Cerebellar nuclear complex (tissue), 1 donor: ENCODE results near the gene C6orf89.
"Not testable (repeated sequence)": the region's sequence is repeated elsewhere in the genome, so short reads cannot be mapped to it uniquely, and the experiment has no call there.

ENCODE experiments used
- DNase-seq, 2 experiments: peaks; one replicate each; lab custom pipeline; 2025; lab: John Stamatoyannopoulos, UW

C6orf89 gene

GRCh38 chr6:36924131-36924530 lies 38.4 kb downstream of the C6orf89 start:
- no peak for DNase-seq

GRCh38 chr6:36924778-36925374 lies 39.1 kb downstream of the C6orf89 start:
- DNase-seq: no peak

- DNase-seq: no peak
Observed at GRCh38 chr6:36925809-36926208, 40.1 kb downstream of the C6orf89 start.

- no peak for DNase-seq
Observed at GRCh38 chr6:36926708-36927513, 41.2 kb downstream of the C6orf89 start.

DNA sequence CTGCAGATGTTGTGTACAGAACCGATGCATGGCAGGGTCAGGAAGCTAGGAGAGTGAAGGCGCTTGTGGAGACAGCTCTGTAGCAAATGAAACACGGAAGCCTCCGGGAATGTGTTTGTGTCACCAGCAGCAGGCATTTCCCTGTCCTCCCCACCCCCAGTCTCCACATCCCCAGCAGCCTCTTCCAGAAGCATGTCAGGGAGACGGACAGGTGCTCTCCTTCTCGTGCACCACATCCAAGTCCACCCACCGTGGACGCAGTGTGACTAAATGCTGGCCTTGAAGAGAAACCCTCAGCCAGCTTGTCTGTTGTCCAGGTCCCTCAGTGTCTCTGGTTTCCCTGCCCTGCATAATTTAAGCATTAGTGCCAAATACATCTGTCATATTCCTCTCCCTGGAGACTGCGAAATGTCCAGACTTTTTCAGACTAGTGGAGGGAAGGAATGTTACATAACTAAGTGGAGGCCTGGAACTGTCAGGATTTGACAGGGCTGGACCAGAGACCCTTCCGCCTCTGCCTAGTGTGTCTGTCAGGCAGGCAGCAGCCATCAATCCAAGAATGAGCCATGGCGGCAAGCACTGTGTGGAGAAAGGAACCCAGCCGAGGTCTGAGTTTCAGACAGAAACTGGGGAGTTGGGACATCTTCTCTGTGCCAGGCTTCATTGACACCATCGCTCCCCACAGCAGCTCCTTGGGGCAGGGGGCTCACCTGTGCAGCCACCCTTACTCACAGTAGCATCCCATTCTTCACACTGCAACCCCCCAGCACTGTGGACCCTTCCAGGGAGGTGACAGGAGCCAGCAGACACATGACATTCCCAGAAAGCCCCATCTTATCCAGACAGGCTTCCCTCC lies 42.2 kb downstream of the C6orf89 start:
- no peak for DNase-seq

- no peak for DNase-seq
Observed at GRCh38 chr6:36928547-36928918, 42.8 kb downstream of the C6orf89 start.

DNA sequence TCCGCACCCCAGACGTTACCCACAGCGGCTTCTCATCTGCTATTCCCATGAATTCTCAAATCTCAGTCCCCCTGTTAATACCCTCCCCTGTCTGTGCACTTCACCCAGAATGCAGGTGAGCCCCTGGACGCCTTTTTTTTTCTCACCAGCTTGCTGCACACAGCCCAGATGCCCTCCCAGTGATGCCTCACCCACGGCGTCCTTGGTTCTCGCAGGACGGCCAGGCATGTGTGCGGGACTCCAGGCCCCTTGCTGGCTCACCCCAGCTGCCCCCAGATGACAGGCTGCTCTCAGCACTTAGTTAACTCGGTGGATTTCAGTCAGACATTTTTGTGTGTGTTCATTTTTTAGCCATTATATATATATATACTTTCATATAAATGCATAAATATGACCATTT lies 43.4 kb downstream of the C6orf89 start:
- DNase-seq: no peak

DNA sequence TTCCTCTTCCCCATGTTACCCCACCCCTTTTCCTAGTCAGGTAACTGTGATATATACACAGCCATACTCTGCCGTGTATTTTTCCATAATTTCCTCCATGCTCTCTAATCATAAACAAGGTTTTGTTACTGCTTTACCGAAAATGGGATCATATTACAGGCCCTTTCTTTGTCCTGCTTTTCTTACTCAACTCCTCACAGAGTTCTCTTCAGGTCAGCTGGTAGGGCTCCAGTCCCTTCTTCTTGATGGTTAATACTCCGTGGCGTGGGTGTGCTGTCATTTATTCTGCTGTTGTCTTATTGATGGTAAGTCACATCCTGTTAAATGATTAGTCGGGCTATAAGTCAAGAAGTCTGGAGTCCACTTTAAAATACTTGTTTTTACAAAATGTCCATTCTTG lies 43.9 kb downstream of the C6orf89 start:
- no peak for DNase-seq

GRCh38 chr6:36930483-36930882 lies 44.7 kb downstream of the C6orf89 start:
- no peak for DNase-seq

GRCh38 chr6:36933102-36933501 lies 47.4 kb downstream of the C6orf89 start:
- DNase-seq: no peak

DNA sequence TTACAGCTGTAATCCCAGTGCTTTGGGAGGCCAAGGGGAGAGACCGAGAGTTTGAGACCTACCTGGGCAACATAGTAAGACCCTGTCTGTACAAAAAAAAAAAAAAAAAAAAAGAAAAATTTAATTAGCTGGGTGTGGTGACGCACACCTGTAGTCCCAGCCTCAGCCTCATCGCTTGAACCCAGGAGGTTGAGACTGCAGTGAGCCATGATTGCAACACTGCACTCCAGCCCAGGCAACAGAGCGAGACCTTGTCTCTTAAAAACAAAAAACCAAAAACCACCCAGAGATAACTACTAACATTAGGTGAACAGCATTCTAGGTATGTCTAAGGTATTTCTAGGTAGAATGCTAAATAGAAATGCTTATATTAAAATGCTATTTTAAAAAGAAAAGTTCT lies 47.8 kb downstream of the C6orf89 start:
- no peak for DNase-seq

GRCh38 chr6:36934901-36935300 lies 49.1 kb downstream of the C6orf89 start:
- no peak for DNase-seq

DNA sequence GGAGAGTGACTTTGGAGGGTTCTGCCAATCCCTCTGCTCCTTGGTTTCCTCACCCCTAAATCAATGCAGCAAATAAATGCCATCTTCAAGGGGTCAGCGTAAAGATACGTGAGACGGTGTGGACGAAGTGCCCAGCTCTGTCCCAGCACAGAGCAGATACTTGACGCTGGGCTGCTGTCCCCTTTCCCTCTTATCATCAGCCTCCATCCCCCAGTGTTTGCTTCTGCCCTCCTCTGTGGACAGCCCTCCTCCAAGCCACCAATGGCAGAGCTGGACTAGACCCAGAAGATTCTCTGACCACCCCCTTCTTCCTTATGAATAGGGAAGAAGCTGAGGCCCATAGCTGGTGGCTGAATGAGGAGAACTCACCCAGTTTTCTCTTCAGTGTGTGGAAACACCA lies 51.1 kb downstream of the C6orf89 start:
- DNase-seq: no peak

DNA sequence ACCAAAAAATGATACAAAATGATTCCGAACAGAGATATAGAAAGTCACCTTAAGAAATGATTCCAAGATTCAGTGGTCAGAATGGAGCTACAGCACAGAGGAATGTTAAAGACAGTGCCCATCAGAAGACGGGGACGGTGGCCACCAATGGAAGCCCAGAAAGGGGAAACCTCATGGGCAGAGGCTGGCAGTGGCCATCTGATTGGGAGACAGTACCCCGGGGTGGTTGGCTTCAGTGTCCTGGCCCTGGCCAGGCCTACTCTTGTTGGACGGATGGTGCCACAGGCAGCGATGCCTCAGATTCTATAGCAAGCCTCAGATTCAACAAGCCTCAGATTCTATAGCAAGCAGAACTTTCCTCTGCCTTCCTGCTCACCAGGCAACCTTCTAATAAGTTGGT lies 52.1 kb downstream of the C6orf89 start:
- no peak for DNase-seq

GRCh38 chr6:36938536-36938935 lies 52.8 kb downstream of the C6orf89 start:
- no peak for DNase-seq

GRCh38 chr6:36939005-36939404 lies 53.3 kb downstream of the C6orf89 start:
- DNase-seq: not testable (repeated sequence)

DNA sequence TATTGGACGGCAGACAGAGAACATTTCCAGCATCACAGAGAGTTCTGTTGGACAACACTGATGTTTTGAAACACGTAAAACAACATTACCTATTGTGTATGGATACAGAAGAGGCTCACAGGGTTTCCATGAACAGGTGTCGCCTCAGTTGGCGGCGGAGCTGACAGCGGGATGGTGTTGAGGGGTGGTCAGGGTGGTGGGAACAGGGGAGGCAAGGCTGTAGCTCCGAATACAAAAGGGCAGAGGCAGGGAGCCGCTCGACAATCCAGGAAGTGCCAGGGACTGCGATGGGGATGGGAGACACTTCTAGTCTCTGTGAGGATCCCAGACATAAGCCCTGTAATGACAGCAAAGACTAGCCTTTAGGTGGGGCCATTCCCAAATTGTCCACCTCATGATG lies 54.3 kb downstream of the C6orf89 start:
- DNase-seq: no peak

GRCh38 chr6:36941561-36941960 lies 55.8 kb downstream of the C6orf89 start:
- not testable (repeated sequence) for DNase-seq

DNA sequence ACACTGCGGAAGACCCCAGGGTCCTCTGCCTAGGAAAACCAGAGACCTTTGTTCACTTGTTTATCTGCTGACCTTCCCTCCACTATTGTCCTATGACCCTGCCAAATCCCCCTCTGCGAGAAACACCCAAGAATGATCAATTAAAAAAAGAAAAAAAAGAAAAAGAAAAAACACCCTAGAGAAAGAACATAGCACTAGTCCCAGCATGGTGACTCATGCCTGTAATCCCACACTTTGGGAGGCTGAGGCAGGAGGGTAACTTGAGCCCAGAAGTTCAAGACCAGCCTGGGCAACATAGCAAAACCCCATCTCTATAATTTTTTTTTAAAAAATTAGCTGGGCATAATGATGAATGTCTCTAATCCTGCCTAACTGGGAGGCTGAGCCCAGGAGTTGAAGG lies 56.6 kb downstream of the C6orf89 start:
- not testable (repeated sequence) for DNase-seq

DNA sequence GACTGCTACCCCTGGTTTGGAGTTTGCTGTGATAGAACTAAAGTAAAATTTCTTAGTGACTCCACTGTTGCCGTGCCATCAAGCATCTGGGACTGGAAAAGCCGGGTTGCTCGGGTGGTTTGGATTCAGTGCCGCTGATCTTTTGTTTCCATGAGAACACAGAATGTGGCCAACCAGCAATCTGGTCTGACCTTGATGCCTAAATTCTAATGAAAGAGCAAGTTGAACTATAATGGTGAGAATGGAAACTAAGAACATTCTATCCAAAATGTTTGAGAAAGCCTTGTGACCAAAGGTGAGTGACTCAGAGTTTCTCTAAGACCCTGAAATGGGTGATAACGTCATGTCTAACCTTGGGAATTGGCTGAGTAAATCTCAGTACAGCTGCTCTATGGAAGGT lies 58.9 kb downstream of the C6orf89 start:
- DNase-seq: no peak

GRCh38 chr6:36945301-36945700 lies 59.5 kb downstream of the C6orf89 start:
- DNase-seq: no peak

DNA sequence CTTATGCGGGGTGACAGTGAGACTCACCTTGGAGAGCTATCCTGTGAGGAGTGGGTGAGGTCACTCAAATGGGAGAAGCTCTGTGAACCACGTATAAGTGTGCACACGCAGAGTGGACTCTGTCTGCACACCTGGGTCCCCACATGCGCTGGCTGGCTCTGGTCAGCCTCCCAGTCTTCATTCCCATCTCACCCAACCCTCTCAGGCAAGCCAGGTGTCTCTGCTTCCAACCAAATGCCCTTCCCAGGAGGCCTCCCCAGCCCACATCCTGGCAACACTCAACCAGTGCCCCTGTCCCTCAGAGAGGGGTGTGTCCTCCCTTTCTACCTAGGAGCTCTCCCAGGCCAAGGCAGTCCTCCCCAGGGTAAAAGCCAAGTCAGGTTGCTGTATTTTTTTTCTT lies 60.8 kb downstream of the C6orf89 start:
- DNase-seq: no peak
